ENCODE measurements around the gene NOC4L.

Gene NOC4L

GRCh38 chr12:132166801-132167591 lies 22.7 kb downstream of the NOC4L start:
- DNase-seq (ENCODE audit: low read depth, low spot score): no peak
- CTCF ChIA-PET: interaction anchor here (1.1 kb wide), 1 partner anchor 13 kb away, joined by 4 read pairs; no protein-coding TSS in a partner anchor
- POLR2A ChIA-PET: no interaction called here
- no peak overlapping the region for H3K4me3 ChIP-seq (ENCODE audit: low read depth, low read length)
- TF ChIP-seq CTCF (IDR thresholded peaks at IDR 0.05; ENCODE audit: insufficient read depth, low read length, missing control alignments): no peak

DNA sequence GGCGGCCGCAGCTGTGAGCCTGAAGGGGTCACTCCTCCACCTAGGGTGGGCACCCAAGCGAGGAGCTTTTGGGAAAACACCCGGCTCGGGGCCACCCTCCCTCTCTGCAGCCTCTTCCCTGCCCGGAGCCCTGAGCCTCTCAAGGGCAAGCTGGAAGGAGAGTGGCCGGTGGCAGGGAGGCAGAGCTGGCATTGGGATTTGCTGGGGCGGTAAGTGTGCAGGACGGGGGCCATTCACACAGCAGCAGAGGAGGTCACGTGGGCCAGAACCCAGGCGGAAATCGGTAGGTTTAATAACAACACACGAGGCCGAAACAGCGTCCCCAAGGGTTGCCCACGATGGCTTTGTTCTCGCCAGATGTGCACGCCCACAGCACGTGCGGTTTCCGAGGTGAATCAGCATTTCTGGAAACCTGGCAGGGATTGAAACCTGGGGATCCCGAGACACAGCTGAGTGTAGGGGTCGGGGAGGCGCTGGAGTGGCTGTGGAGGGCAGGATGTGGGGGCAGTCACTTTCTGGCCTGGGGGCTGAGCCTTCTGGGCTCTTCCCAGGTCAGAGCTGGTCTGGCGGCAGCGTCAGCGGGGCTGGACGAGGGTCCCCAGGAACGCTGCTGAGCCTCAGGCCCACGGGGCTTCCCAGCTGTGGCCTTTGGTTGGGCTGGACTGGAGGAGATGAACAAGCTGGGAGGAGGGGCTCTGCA lies 23.5 kb downstream of the NOC4L start:
- no peak overlapping the region for H3K4me3 ChIP-seq (ENCODE audit: low read depth, low read length)
- DNase-seq (ENCODE audit: low read depth, low spot score): no peak
- POLR2A ChIA-PET: no interaction called here
- TF ChIP-seq CTCF (IDR thresholded peaks at IDR 0.05; ENCODE audit: insufficient read depth, low read length, missing control alignments): no peak
- CTCF ChIA-PET: interaction anchor here (1.1 kb wide), 1 partner anchor 14 kb away, joined by 4 read pairs; no protein-coding TSS in a partner anchor

- CTCF ChIA-PET: no interaction called here
- POLR2A ChIA-PET: no interaction called here
- H3K4me3 ChIP-seq (ENCODE audit: low read depth, low read length): no peak overlapping the region
- DNase-seq (ENCODE audit: low read depth, low spot score): no peak
- no peak for TF ChIP-seq CTCF (IDR thresholded peaks at IDR 0.05; ENCODE audit: insufficient read depth, low read length, missing control alignments)
Observed at GRCh38 chr12:132168311-132169031, 24.2 kb downstream of the NOC4L start.

DNA sequence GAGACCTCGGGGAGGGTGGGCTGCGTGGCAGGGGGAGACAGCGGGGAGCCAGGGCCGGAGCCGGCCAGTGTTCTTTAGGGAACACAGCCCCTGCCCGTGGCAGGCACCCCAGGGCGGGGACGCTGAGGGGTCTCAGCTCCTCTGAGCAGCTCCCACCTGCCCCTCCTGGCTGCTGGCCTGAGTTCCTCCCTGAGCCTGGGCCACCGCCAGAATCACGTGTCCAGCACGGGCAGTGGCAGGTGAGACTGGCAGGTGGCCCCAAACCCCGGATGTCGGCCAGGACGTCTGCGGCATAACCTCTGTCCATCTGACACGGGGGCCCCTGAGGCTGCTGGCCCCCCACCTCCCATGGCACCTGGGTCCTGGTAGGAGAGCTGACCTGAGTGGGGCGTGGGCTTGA lies 25.1 kb downstream of the NOC4L start:
- ChIA-PET POLR2A (no interaction called here), CTCF (no interaction called here)
- no peak for DNase-seq (ENCODE audit: low read depth, low spot score)
- no peak overlapping the region for H3K4me3 ChIP-seq (ENCODE audit: low read depth, low read length)
- TF ChIP-seq CTCF (IDR thresholded peaks at IDR 0.05; ENCODE audit: insufficient read depth, low read length, missing control alignments): no peak

- no peak for TF ChIP-seq CTCF (IDR thresholded peaks at IDR 0.05; ENCODE audit: insufficient read depth, low read length, missing control alignments)
- H3K4me3 ChIP-seq (ENCODE audit: low read depth, low read length): no peak overlapping the region
- ChIA-PET POLR2A (no interaction called here), CTCF (no interaction called here)
- DNase-seq (ENCODE audit: low read depth, low spot score): peak; percentile 47
Observed at GRCh38 chr12:132170094-132170636, 25.9 kb downstream of the NOC4L start.
